ENCODE data around the gene LIF.

DNA sequence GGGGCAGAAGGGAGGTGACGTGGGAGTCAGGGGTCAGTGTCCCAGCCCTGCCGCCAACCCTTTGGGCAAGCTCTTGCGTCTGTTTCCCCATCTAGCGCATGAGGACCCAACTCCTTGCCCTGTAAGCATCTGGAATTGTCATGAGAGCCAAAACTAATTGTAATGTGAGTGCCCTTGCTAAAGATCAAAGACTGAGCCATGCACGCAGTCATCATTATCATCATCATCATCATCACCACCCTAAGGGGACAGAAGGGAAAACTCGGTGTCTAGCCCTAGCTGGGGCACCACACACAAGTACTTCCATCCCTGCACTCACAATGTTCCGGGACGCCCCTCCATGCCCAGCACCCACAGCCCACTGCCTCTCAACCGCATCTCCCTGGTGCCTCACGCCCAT is 2.5 kb downstream of the LIF start:
- TF ChIP-seq, protein P1, sequence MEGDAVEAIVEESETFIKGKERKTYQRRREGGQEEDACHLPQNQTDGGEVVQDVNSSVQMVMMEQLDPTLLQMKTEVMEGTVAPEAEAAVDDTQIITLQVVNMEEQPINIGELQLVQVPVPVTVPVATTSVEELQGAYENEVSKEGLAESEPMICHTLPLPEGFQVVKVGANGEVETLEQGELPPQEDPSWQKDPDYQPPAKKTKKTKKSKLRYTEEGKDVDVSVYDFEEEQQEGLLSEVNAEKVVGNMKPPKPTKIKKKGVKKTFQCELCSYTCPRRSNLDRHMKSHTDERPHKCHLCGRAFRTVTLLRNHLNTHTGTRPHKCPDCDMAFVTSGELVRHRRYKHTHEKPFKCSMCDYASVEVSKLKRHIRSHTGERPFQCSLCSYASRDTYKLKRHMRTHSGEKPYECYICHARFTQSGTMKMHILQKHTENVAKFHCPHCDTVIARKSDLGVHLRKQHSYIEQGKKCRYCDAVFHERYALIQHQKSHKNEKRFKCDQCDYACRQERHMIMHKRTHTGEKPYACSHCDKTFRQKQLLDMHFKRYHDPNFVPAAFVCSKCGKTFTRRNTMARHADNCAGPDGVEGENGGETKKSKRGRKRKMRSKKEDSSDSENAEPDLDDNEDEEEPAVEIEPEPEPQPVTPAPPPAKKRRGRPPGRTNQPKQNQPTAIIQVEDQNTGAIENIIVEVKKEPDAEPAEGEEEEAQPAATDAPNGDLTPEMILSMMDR (IDR thresholded peaks at IDR 0.05) = no peak
- TF ChIP-seq POLR2AphosphoS5 (IDR thresholded peaks at IDR 0.05) (no peak), POLR2A (IDR thresholded peaks at IDR 0.05) (no peak), EP300 (IDR thresholded peaks at IDR 0.05) (no peak)
